Endodermal cell (in vitro differentiated cells): ENCODE measurements around the gene ERGIC1. TPM values are rescaled to one million over a fixed set of nuclear protein-coding genes. Genes with fewer than 3 reads are reported as not detected.

Experiments
- DNase-seq: peaks from one replicate; pipeline ENCODE4 v3.0.0-alpha.2; 2017
- H3K27ac ChIP-seq: 2 replicates; pipeline ENCODE4 v1.5.1; 2013; ENCODE audit warnings: mild to moderate bottlenecking, low read depth, low read length, moderate library complexity
- H3K27me3 ChIP-seq: 2 replicates; pipeline ENCODE4 v1.6.1; 2013; ENCODE audit warnings: mild to moderate bottlenecking, low read length, moderate library complexity; ENCODE audit not compliant: insufficient read depth, control insufficient read depth, poor library complexity, severe bottlenecking
- H3K36me3 ChIP-seq: 2 replicates; pipeline ENCODE4 v1.7.0; 2013; ENCODE audit warnings: mild to moderate bottlenecking, low read length, moderate library complexity; ENCODE audit not compliant: control insufficient read depth, insufficient read depth
- H3K4me1 ChIP-seq: one replicate; pipeline ENCODE4 v1.7.0; 2013; ENCODE audit warnings: low read length; ENCODE audit not compliant: control insufficient read depth, insufficient read depth
- H3K4me3 ChIP-seq: 2 replicates; pipeline ENCODE4 v1.5.1; 2013; ENCODE audit warnings: mild to moderate bottlenecking, low read length, moderate library complexity
- H3K9ac ChIP-seq: 2 replicates; pipeline ENCODE4 v1.6.1; 2013; ENCODE audit warnings: mild to moderate bottlenecking, low read length, moderate library complexity; ENCODE audit not compliant: poor library complexity, severe bottlenecking; ENCODE audit errors: extremely low read depth
- H3K9me3 ChIP-seq: 2 replicates; pipeline ENCODE4 v1.6.1; 2013; ENCODE audit warnings: mild to moderate bottlenecking, low read length, moderate library complexity; ENCODE audit not compliant: control insufficient read depth
- H3K27ac Mint-ChIP-seq: 2 replicates; pipeline ENCODE4 v1.8.0; 2020; ENCODE audit warnings: mixed read lengths
- H3K27me3 Mint-ChIP-seq: 2 replicates; pipeline ENCODE4 v1.8.0; 2021; ENCODE audit warnings: mild to moderate bottlenecking, mixed read lengths; ENCODE audit not compliant: insufficient read depth
- H3K36me3 Mint-ChIP-seq: 2 replicates; pipeline ENCODE4 v1.8.0; 2020; ENCODE audit warnings: low read depth, mixed read lengths
- H3K4me1 Mint-ChIP-seq: 2 replicates; pipeline ENCODE4 v1.8.0; 2020; ENCODE audit warnings: mixed read lengths
- H3K4me3 Mint-ChIP-seq: 2 replicates; pipeline ENCODE4 v1.8.0; 2020; ENCODE audit warnings: mild to moderate bottlenecking, moderate library complexity, mixed read lengths
- H3K9me3 Mint-ChIP-seq: 2 replicates; pipeline ENCODE4 v1.8.0; 2020; ENCODE audit warnings: mild to moderate bottlenecking, mixed read lengths
- WGBS, 2 experiments: methylation state at CpG; one replicate each; pipeline versions ENCODE4 v1.1.5 to v1.1.7; 2013; ENCODE audit warnings: missing lambda C conversion rate in 2 of 2, mixed read lengths in 1 of 2; ENCODE audit not compliant: insufficient coverage in 1 of 2, insufficient read length in 1 of 2; 5-methylcytosine and 5-hydroxymethylcytosine counted together
- total RNA-seq, 2 donors: library from RNA; stranded (reverse); fragmentation: NEBNext Ultra II Directional in 1 of 2; extraction: Animal tissue kit (Norgen Biotek cat#: 25700) in 1 of 2; gene quantifications; 2 replicates in 1 of 2; 3 replicates in 1 of 2; pipeline ENCODE4 v1.2.1, GENCODE V29; 2021
- TF ChIP-seq, protein P1 (sequence below): fragments of 200-600 bp; sonication (generic); conservative IDR thresholded peaks from 2 replicates; pipeline ENCODE4 v1.5.0; 2021; ENCODE audit warnings: antibody characterized with exemption, mild to moderate bottlenecking

Gene ERGIC1
- total RNA-seq, 2 donors from 2014 or later: 81.9 to 94.8 TPM

DNA sequence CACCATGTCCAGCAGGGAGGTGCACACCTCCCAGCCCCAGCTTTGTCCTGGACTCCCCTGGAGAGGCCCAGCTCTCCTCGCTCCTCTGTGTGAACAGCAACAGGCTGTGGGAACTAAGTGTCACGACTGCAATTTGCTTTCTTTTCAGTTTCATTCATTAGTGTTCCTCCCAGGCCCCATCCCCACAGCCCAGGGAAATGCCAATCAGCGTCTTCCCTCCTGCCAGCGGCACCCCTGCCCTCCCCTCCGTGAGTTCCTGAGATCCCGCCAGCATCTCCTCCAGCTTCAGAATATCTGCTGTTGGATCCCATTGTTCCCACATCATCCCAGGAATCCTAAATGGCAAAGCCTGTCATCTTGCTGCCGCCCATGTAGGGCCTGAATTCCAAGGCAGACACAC, 112.1 kb downstream of the ERGIC1 start:
- peaks cover 17% of the 10 kb centered on the region for H3K36me3 ChIP-seq
- no peak overlapping the region for H3K27ac Mint-ChIP-seq
- H3K4me1 Mint-ChIP-seq: peaks cover 31% of the 10 kb centered on the region
- H3K36me3 Mint-ChIP-seq: peaks cover 41% of the 10 kb centered on the region
- no peaks in the 10 kb centered on the region for H3K27me3 ChIP-seq
- no peak overlapping the region for H3K4me3 Mint-ChIP-seq
- no peak overlapping the region for H3K4me3 ChIP-seq
- WGBS, 2 experiments: 84 to 95% methylated on average over 7 of the region's 7 CpGs
- TF ChIP-seq, protein P1, sequence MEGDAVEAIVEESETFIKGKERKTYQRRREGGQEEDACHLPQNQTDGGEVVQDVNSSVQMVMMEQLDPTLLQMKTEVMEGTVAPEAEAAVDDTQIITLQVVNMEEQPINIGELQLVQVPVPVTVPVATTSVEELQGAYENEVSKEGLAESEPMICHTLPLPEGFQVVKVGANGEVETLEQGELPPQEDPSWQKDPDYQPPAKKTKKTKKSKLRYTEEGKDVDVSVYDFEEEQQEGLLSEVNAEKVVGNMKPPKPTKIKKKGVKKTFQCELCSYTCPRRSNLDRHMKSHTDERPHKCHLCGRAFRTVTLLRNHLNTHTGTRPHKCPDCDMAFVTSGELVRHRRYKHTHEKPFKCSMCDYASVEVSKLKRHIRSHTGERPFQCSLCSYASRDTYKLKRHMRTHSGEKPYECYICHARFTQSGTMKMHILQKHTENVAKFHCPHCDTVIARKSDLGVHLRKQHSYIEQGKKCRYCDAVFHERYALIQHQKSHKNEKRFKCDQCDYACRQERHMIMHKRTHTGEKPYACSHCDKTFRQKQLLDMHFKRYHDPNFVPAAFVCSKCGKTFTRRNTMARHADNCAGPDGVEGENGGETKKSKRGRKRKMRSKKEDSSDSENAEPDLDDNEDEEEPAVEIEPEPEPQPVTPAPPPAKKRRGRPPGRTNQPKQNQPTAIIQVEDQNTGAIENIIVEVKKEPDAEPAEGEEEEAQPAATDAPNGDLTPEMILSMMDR: no peak
- H3K4me1 ChIP-seq: peaks cover 12% of the 10 kb centered on the region
- no peaks in the 10 kb centered on the region for H3K9me3 Mint-ChIP-seq
- H3K9me3 ChIP-seq: no peaks in the 10 kb centered on the region
- H3K27ac ChIP-seq: no peak overlapping the region
- no peak for DNase-seq
- no peak overlapping the region for H3K9ac ChIP-seq
- no peaks in the 10 kb centered on the region for H3K27me3 Mint-ChIP-seq

DNA sequence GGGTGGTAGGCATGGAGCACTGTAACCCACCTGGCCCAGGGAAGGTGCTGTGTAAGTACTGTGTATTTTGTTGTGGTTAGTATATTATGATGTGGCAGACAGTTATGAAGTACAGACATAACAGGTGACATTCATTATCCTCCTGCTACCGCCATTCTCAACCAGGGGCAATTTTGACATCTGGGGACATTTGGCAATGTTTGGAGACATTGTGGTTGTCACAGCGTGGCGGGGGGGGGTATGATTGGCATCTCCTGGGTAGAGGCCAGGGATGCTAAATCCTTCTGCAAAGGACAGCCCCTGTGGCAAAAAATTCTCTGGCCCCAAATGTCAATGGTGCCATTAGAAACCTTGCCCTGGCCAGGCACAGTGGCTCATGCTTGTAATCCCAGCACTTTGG, 115.4 kb downstream of the ERGIC1 start:
- no peak overlapping the region for H3K4me3 ChIP-seq
- Mint-ChIP-seq H3K27ac (no peak overlapping the region), H3K9me3 (no peaks in the 10 kb centered on the region), H3K27me3 (no peaks in the 10 kb centered on the region), H3K4me3 (no peak overlapping the region), H3K4me1 (peaks cover 5% of the 10 kb centered on the region), H3K36me3 (peaks cover 48% of the 10 kb centered on the region)
- TF ChIP-seq, protein P1: no peak
- WGBS, 2 experiments: 98% methylated on average over 3 of the region's 3 CpGs; no CpG with 5 or more reads in 1 of the 2 experiments
- no peaks in the 10 kb centered on the region for H3K4me1 ChIP-seq
- DNase-seq: no peak
- no peaks in the 10 kb centered on the region for H3K27me3 ChIP-seq
- H3K36me3 ChIP-seq: peaks cover 17% of the 10 kb centered on the region
- no peak overlapping the region for H3K9ac ChIP-seq
- no peak overlapping the region for H3K27ac ChIP-seq
- H3K9me3 ChIP-seq: no peaks in the 10 kb centered on the region

DNA sequence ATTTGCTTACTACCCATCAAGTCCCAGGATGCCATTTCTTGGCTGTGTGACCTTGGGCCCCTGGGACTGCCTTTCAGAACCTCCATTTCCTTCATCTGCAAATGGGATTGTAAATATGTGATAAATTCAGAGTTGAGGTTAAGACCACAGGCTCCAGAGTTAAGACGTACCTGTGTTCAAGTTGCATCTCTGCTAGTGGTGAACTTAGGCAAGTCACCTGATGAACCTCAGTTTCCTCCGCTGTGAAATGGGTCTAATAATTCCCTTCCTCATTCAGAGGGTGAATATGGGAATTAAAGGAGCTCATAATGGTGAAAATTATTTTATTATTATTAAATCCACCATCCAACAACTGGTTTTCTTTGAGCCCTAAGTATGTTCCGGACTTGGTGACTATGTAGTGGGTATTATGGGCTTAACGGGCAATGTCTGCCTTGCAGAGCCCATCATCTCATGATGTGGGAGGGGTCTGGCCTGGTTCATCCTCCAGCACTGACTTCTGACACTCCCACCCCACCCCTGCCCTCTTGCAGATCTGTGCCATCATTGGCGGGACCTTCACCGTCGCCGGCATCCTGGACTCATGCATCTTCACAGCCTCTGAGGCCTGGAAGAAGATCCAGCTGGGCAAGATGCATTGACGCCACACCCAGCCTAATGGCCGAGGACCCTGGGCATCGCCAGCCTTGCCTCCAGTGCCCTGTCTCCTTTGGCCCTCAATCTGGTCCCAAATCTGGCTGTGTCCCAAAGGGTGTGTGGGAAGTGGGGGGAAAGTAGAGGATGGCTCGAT, 116.3 kb downstream of the ERGIC1 start:
- no peak overlapping the region for H3K27ac Mint-ChIP-seq
- H3K36me3 Mint-ChIP-seq: peaks cover 41% of the 10 kb centered on the region

More for the DNA sequence above, 116.3 kb downstream of the ERGIC1 start:
- no peaks in the 10 kb centered on the region for H3K9me3 ChIP-seq
- no peak overlapping the region for H3K4me3 ChIP-seq
- no peaks in the 10 kb centered on the region for H3K27me3 ChIP-seq
- H3K36me3 ChIP-seq: peaks cover 17% of the 10 kb centered on the region
- H3K9ac ChIP-seq: no peak overlapping the region
- DNase-seq: no peak
- Mint-ChIP-seq H3K4me3 (no peak overlapping the region), H3K27me3 (no peaks in the 10 kb centered on the region), H3K9me3 (no peaks in the 10 kb centered on the region), H3K4me1 (no peaks in the 10 kb centered on the region)
- H3K4me1 ChIP-seq: no peaks in the 10 kb centered on the region
- 95% methylated on average over 12 of the region's 12 CpGs; no CpG with 5 or more reads in 1 of the 2 experiments for WGBS, 2 experiments
- H3K27ac ChIP-seq: no peak overlapping the region
- TF ChIP-seq, protein P1: no peak
